OCI-M2 (cell line): ENCODE measurements around the gene AUP1.

Experiments used
- DNase-seq: peaks from one replicate; lab custom pipeline; 2025; ENCODE audit not compliant: unreplicated experiment; lab: John Stamatoyannopoulos, UW

AUP1 gene

DNA sequence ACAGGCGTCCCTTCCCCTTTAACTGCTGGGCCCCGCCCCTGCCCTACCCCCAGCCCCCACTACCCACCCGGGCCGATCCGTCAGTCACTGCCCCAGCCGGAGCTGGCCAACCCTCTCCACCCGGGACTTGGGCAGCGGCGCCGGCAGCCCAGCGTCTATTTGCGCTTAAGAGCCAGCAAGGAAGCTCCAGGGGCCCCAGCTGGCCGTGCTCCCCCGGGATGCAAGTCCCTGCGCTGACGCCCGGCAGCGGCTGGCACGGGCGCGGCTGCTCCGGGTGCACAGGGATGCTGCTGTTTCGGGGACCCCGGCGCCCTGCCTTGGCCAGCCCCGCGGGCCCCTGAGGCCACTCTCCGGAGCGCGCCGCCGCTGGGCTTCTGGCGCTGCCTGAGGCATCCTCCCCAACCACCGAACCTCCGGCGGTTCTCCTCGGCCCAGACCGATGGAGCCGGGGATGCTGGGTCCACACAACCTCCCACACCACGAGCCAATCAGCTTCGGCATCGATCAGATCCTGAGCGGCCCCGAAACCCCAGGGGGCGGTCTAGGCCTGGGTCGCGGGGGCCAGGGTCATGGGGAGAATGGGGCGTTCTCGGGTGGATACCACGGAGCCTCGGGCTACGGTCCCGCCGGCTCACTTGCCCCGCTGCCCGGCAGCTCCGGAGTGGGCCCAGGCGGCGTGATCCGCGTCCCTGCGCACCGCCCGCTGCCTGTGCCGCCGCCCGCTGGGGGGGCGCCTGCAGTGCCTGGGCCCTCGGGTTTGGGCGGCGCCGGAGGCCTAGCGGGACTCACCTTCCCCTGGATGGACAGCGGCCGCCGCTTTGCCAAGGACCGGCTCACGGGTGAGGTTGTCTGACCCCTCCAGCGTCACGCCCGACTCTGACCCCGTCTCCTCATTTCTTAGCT lies 14.9 kb downstream of the AUP1 start, which contains the start of gene TLX2:
TLX2 (plus strand) TSS at position 83 of the 903 bp plus-strand sequence; CDS start at position 440, 357 bp downstream.
- DNase-seq, result no peak

- no peak for DNase-seq
Observed at GRCh38 chr2:74513605-74514367, 15.7 kb downstream of the AUP1 start.

GRCh38 chr2:74512744-74513604 lies 16.5 kb downstream of the AUP1 start:
- no peak for DNase-seq

- no peak for DNase-seq
Observed at GRCh38 chr2:74511104-74511989, 18.2 kb downstream of the AUP1 start.

DNA sequence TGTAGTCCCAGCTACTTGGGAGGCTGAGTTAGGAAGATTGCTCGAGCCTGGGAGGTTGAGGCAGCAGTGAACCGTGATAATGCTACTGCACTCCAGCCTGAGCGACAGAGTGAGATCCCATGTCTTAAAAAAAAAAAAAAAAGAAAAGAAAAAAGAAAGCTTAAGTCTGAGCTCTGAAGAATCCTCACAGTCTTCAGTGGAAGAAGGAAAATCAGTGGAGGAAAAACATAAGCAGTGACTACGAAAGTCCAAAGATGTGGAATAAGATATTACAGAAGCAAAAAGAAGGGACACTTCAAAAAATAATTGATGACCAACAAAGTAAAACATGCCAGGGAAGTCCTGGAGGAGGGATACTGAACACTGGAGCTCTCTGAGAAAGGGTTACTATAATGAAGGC lies 19.2 kb downstream of the AUP1 start:
- no peak for DNase-seq

GRCh38 chr2:74507926-74508520 lies 21.5 kb downstream of the AUP1 start:
- no peak for DNase-seq

DNA sequence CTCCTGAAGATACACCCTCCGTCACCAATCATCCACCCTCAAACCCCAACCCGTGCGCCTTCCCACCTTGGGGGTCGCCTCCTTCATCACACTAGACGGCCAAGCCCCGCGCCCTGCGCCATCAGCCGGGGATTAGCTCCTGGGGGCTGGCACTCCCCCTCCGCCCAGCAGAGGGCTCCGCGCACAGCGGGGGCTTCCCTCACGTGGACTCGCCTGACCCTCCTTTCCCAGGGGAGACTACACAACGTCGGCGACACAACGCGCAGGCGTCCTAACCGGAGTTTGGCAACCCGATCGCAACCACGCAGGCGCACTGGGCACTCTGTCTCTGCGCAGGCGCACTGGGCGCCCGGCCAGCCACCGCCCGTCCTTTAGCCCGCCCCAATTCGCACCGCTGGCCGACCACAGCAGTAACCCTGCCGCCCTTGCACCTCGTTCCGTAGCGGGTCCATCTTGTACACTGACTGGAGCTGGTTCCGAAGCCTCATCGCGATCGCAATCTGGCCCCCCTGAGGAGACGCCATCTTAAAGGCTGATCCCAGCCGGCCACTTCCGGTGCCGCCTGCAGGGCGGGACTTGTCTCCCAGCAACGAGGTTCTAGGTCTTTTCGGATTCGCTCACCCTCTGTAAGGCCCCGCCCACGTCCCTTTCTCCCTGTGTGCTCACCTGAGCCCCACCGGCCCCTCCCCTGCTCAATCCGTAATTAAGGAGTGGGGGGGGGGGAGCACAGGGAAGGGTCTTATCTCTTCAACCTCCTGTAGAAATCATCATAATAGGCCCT lies 22.2 kb downstream of the AUP1 start, which contains the start of gene PCGF1:
PCGF1 (minus strand) TSS at position 551 of the 781 bp plus-strand sequence; CDS start at position 524, 27 bp downstream.
- DNase-seq, result peak; percentile 70

- DNase-seq, result no peak
Observed at GRCh38 chr2:74505448-74506246, 23.9 kb downstream of the AUP1 start.

DNA sequence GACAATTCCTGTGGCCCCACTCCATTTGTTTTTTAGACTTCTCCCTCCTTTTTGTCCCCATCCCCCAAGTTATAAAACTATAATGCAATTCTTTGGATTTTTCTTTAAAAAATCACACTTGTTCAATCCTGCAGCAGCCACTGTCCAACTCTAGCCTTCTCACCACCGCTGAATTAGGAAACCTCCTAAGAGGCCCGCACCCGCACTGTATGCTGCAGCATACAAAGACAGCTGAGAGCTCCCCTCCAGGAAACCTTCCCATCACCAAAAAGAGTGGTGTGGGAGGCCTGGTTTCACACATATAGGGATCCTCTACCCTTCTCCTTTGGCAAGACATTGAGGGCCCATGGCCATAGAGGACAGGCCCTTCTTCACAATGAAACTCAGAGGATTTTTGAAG lies 24.9 kb downstream of the AUP1 start:
- DNase-seq, result no peak

GRCh38 chr2:74503506-74504475 lies 25.7 kb downstream of the AUP1 start:
- no peak for DNase-seq

- DNase-seq, result no peak
Observed at GRCh38 chr2:74502720-74503505, 26.6 kb downstream of the AUP1 start.

GRCh38 chr2:74502147-74502719 lies 27.3 kb downstream of the AUP1 start:
- no peak for DNase-seq

DNA sequence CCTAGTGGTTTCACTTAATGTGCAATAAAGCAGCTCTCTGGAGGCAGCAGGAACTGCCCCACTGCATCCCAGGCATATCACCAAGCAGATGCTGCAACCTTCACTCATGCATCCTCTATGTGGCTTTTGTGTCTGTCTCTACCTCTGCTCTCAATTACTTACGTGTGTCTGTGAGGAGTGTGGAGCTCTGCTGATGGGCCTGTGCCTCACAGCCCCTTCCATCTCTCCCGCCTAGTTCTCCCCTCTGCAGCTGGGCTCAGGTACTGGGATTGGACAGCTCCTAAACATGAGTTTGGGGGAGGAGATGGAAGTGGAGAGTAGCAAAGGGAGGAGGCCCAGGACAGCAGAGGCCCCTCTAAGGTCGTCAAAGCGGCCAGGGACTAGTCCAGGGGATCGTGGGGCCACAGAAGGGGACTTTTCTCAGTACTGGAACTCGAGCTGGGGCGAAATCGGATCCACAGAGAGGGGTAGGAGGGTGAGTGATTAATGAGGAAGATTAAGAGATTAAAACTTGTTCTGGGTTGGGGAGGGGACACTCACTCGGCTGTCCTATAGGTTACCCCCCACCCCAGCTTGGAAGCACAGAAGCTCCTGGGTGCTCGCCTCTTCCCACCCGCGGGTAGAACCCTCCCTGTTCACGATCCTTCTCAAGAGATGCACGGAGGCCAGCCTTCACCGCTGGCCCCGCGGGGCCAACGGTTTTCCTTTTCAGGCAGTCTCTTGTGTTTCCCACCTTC lies 28.0 kb downstream of the AUP1 start:
- no peak for DNase-seq

- no peak for DNase-seq
Observed at GRCh38 chr2:74500578-74500946, 28.9 kb downstream of the AUP1 start.

- no peak for DNase-seq
Observed at GRCh38 chr2:74499940-74500577, 29.4 kb downstream of the AUP1 start.
